ENCODE data around the gene CORO1C.

The CORO1C gene

GRCh38 chr12:108679106-108679681 lies 52.1 kb downstream of the CORO1C start:
- in situ Hi-C loops (cut with MboI; ENCODE audit: low sequenced_read_pairs) = no loop called here

- in situ Hi-C loops (cut with MboI; ENCODE audit: low sequenced_read_pairs) = no loop called here
These were observed 53.1 kb downstream of the CORO1C start for GRCh38 chr12:108678104-108678730.

- in situ Hi-C loops (cut with MboI; ENCODE audit: low sequenced_read_pairs) = no loop called here
These were observed 53.9 kb downstream of the CORO1C start for GRCh38 chr12:108677381-108677780.

GRCh38 chr12:108676707-108677106 lies 54.6 kb downstream of the CORO1C start:
- in situ Hi-C loops (cut with MboI; ENCODE audit: low sequenced_read_pairs) = no loop called here

- in situ Hi-C loops (cut with MboI; ENCODE audit: low sequenced_read_pairs) = no loop called here
These were observed 55.5 kb downstream of the CORO1C start for GRCh38 chr12:108675792-108676191.

GRCh38 chr12:108672054-108672453 lies 59.3 kb downstream of the CORO1C start:
- in situ Hi-C loops (cut with MboI; ENCODE audit: low sequenced_read_pairs) = loop anchor here (25.0 kb wide), 2 partner anchors 290 to 415 kb away; partner anchors contain the start of genes ALKBH2 and UNG

GRCh38 chr12:108671110-108671509 lies 60.2 kb downstream of the CORO1C start:
- in situ Hi-C loops (cut with MboI; ENCODE audit: low sequenced_read_pairs) = loop anchor here (25.0 kb wide), 2 partner anchors 291 to 416 kb away; partner anchors contain the start of genes ALKBH2 and UNG

GRCh38 chr12:108670066-108670631 lies 61.2 kb downstream of the CORO1C start:
- in situ Hi-C loops (cut with MboI; ENCODE audit: low sequenced_read_pairs) = loop anchor here (25.0 kb wide), 2 partner anchors 292 to 417 kb away; partner anchors contain the start of genes ALKBH2 and UNG

GRCh38 chr12:108668542-108668941 lies 62.8 kb downstream of the CORO1C start:
- in situ Hi-C loops (cut with MboI; ENCODE audit: low sequenced_read_pairs) = loop anchor here (10.0 to 25.0 kb wide), 3 partner anchors 136 to 419 kb away; partner anchors contain the start of genes ALKBH2 and UNG

- in situ Hi-C loops (cut with MboI; ENCODE audit: low sequenced_read_pairs) = loop anchor here (10.0 to 25.0 kb wide), 3 partner anchors 137 to 419 kb away; partner anchors contain the start of genes ALKBH2 and UNG
These were observed 63.3 kb downstream of the CORO1C start for GRCh38 chr12:108668063-108668462.

GRCh38 chr12:108667349-108667748 lies 64.0 kb downstream of the CORO1C start:
- in situ Hi-C loops (cut with MboI; ENCODE audit: low sequenced_read_pairs) = loop anchor here (10.0 to 25.0 kb wide), 3 partner anchors 137 to 420 kb away; partner anchors contain the start of genes ALKBH2 and UNG

GRCh38 chr12:108666401-108666881 lies 64.9 kb downstream of the CORO1C start:
- in situ Hi-C loops (cut with MboI; ENCODE audit: low sequenced_read_pairs) = loop anchor here (10.0 to 25.0 kb wide), 3 partner anchors 138 to 421 kb away; partner anchors contain the start of genes ALKBH2 and UNG

- in situ Hi-C loops (cut with MboI; ENCODE audit: low sequenced_read_pairs) = loop anchor here (10.0 to 25.0 kb wide), 3 partner anchors 139 to 422 kb away; partner anchors contain the start of genes ALKBH2 and UNG
These were observed 65.6 kb downstream of the CORO1C start for GRCh38 chr12:108665608-108666202.

- in situ Hi-C loops (cut with MboI; ENCODE audit: low sequenced_read_pairs) = loop anchor here (10.0 to 25.0 kb wide), 3 partner anchors 140 to 423 kb away; partner anchors contain the start of genes ALKBH2 and UNG
These were observed 66.7 kb downstream of the CORO1C start for GRCh38 chr12:108664338-108665258.

GRCh38 chr12:108663324-108664015 lies 67.8 kb downstream of the CORO1C start:
- in situ Hi-C loops (cut with MboI; ENCODE audit: low sequenced_read_pairs) = loop anchor here (10.0 to 25.0 kb wide), 3 partner anchors 141 to 424 kb away; partner anchors contain the start of genes ALKBH2 and UNG

- in situ Hi-C loops (cut with MboI; ENCODE audit: low sequenced_read_pairs) = loop anchor here (25.0 kb wide), 2 partner anchors 304 to 429 kb away; partner anchors contain the start of genes ALKBH2 and UNG
These were observed 73.2 kb downstream of the CORO1C start for GRCh38 chr12:108658115-108658514.

GRCh38 chr12:108657130-108657745 lies 74.1 kb downstream of the CORO1C start:
- in situ Hi-C loops (cut with MboI; ENCODE audit: low sequenced_read_pairs) = loop anchor here (25.0 kb wide), 2 partner anchors 305 to 430 kb away; partner anchors contain the start of genes ALKBH2 and UNG

GRCh38 chr12:108656247-108656646 lies 75.1 kb downstream of the CORO1C start:
- in situ Hi-C loops (cut with MboI; ENCODE audit: low sequenced_read_pairs) = loop anchor here (25.0 kb wide), 2 partner anchors 306 to 431 kb away; partner anchors contain the start of genes ALKBH2 and UNG

Measured in HL-60/S4 treated with phorbol 12-myristate 13-acetate at 8.2 ng/mL for 4 days and 3 days (cell line).